NK-92 treated with Interleukin-12 subunit alpha and Interleukin-12 subunit beta, amount 100 ng/mL, for 24 hours (cell line): ENCODE results near the gene B3GALT6.

Source experiments
- DNase-seq: peaks from one replicate; lab custom pipeline; 2025; lab: John Stamatoyannopoulos, UW

B3GALT6 gene

DNA sequence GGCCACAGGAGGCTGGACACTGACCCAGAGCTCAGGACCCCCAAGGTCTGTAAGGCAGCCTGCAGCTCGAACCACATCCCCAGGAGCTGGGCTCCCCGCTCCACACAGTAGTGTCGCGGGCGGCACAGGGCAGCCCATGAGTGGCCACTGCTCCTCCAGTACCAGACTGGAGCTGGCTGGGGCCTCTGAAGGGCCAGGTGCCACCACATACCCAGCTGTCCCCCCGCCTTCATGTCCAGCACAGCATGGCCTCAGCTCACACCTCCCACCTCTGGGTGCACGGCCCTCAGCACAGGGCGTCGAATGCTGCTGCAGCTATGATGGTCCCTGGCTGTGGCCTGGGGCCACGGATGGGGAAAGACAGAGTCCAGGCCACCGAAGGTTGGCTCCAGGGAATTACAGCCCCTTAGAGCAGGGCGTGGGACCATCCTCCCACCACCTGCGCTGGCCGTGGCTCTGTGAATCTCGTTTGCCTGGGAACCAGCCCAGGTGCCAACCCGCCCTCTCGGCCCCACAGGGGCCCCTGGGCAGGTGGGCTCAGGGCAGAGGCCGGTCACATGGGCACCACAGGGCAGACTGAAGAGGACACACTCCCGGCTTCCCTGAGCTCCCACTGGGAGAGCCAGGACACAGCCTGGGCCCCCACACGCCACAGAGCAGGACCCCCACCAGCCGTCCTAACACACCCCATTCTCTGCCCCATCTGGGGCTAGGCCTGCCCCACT lies 16.0 kb upstream of the B3GALT6 start:
- DNase-seq, result no peak

DNA sequence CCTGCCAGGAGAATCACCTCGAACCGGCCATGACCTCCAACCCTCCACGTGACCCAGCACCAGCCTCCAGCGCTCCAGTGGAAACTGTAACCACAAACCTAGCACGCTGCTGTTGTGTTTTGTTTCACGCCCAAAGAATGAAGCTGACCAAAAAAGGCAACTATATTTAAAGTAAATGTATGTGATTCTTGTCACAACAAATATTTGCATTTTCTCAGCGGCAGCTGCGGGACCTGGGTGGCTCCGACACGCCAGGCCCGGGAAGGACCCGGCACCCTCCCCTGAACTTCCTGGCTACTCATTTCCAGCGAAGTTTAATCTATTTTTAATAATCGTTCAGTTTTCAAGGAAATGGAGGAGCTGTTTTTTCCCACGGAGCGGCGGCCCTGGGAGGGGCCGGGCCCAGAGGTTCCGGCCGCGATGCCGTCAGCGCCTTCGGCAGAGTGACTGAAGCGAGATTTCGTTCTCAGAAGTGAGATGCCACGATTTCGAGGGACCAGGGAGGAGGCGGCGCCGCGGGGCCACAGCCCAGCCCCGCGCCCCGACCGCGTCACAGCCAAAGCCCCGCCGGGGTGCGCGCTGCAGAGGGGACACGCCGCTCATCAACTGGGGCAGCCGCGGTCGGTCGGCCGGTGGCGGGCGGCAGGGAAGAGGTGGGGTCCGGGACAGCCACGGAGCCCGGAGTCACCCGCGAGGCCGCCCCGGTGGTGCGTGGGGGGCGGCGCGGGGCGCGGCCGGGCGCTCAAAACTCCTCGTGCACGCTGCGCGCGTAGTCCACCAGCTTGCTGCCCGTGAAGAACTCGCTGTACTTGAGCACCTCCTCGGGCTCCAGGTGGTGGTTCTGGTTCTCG lies 15.0 kb upstream of the B3GALT6 start:
- DNase-seq, result no peak

DNA sequence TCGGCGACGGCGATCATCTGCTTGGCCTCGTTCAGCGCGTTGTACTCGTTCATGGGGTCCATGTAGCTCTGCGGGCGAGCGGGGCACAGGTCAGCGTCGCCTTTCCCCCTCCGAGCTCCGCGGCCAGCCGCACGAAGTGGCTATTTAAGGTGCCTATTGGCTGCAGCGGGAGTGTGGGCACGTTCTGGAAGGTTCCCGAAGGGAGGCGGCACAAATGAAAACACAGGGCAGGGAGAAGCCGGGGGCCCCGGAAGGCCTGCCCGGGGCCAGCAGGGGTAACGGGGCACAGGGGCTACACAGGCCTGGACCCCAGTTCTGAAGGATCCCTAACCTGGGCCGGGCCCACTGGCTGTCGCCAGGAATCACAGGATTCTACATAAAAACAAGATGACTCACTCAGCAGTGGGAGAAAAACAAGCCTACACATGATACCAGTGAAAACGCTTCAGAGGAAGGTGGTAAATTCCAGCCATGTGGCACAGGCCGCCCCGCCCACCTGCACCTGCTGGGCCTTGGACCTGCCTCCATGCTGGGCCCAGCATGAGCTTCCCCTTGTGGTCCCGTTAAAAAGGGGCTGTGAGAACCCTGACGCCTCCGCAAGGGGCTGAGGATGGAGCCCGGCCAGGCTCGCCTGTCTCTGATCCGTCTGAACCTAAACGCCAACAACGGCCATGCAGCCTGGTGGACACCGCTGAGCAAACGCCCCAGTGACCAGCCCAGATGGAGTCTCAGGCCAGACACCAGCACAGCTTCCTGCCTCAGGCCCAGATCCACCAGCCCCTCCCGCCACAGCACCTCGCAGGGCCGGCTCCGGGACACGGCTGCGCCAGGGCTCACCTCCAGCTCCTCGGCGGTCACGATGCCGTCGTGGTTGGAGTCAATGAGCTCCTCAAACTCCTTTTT lies 14.2 kb upstream of the B3GALT6 start:
- DNase-seq, result no peak

DNA sequence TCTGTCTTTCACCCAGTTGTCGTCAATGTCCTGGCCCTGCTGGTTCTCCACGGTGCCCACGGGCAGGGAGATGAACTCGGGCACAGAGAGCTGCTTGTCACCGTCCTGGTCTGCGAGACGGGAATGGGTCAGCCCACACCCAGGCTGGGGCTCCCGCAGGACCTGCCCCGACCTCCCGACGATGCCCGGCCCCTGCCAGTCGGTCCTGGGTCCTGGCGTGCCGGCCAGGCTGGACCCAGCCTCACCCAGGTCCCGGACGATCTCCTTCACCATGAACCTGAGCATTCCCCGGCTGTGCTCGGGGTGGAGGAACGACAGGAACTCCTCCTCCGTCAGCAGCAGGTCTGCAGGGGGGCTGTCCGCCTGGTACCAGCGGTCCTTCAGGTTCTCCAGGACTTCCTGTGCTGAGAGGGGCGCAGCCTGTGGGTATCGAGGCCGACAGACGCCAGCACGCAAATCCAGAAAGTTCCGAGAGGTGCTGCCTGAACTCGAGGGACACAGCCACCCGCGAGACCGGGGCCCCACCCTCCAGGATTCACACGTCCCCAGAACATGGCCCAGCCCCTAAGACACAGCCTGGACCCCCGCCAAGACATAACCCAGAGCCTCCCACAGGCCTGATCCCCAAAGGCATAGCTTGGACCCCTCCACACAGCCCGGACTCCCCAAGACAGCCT lies 13.4 kb upstream of the B3GALT6 start:
- no peak for DNase-seq

DNA sequence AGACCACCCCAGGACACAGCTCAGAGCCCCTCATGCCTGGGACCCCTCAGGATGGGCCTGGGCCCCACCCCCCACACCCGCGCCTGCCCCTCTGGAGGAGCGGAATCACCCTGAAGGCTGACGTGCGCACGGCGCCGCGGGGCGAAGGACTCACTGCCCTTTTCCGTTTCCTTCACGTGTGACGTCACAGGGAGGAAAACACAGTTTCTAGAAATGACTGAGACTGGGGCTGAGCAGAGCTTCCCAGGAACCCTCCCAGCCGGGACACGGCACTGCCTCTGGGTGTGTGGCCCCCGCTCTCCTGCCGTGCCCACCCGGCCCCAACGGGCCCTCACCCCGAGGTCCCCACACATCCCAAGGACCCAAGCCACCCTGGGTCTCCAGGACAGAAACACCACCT lies 12.7 kb upstream of the B3GALT6 start:
- no peak for DNase-seq

DNA sequence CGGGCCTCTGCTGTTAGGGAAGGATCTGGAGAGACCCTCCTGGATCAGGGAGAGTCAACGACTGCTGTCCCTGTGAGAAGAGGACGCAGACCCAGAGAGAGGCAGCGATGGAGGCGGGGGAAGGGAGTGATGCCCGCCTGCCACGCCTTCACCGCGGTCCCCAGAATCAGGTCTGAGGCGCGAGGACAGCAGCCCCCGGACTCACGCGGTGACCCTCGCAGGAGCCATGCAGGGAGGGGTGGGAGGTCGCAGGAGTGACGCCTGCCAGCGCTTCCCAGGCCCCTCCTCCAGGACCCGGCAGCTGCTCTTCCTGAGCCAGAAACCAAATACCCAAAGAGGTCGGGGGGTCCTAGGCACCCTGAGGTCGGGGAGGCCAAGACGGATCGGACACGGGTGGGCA lies 11.8 kb upstream of the B3GALT6 start:
- no peak for DNase-seq

DNA sequence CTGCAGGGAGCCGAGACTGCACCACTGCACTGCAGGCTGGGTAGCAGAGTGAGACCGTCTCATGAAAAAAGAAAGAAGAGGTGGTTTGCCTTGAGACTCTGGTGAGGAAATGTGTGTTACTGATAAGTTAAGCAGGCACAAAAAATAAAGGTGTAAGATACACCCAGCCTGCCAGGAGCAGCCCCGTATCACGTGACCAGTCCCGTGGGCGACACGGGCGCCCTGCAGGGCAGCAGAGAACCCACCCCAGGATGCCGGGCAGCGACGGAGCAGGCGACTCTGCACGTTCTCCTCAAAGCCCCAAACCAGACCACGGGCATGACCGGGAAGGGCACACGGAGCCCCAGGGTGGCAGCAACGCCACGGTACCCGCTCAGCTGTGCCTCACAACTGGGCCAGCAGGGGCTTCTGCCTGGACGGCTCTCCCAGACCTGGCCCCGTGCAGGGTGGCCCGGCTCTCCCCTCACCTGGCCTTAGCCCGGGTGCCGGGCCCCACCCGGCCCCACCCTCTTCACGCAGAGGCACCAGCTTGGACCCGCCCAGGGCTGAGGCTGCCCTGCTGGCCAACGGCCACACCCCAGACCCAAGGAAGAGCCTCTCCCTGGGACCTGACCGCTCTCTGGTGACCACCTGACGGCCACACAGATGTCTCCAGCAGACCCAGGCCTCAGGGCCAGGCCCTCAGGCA lies 10.0 kb upstream of the B3GALT6 start:
- DNase-seq, result no peak

DNA sequence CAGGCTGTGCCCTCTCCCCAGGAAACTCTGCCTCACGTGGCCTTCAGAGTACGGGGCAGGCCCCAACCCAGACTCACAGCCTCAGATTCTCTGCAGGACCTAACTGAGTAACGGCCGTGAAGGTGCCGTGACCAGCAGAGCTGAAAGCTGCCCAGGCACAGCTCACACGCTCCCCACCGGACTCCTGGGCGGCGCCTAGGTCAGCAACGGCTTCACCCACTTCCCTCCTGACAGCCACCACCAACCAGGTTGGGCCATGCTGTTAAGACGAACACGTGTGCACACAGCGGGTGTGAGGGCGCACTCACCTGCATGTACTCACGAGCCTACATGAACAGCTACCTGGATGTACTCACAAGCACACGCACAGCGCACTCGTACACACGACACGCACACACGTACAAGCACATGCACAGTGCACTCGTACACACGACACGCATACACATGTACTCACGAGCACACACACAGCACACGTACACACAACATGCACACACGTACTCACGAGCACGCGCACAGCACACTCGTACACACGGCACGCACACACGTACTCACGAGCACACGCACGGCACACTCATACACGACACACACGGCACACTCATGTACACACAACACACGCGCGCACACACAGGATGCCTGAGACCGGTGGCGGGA lies 9.3 kb upstream of the B3GALT6 start:
- DNase-seq, result no peak

DNA sequence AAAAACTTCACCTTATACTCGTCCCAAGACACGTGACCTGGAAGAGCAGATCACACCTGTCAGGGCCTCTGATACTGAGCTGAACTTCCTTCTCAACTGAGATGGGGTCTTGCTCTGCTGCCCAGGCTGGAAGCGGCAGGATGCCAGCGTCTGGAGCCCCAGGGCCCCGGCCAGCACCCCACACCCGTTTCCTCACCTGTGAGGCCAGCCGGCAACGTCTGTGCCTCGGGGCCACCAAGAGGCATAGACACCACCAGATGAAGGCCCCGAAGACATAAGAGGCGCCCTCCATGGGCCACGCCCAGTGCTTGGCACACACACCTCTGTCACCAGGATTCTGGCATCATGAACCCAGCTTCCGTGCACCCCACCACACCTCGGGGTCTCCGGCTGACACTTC lies 8.7 kb upstream of the B3GALT6 start:
- DNase-seq, result no peak

DNA sequence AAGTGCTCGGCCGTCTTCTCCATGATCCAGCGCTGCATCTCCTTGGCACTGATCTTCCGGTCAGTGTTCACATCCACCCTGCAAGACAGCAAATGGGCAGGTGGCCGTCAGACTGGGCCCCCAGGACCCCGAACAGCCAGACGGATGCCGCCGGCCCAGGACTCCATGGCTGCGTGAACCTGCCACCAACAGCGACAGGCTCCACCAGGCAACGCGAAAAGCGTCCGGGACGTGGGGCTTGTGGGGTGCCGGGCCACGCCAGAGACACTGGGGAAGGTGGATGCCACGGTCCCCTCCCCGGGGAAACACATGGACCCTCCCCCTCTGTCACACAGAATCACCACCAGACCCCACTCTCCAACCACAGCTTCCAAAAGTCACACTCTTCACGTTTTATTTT lies 8.1 kb upstream of the B3GALT6 start:
- no peak for DNase-seq

DNA sequence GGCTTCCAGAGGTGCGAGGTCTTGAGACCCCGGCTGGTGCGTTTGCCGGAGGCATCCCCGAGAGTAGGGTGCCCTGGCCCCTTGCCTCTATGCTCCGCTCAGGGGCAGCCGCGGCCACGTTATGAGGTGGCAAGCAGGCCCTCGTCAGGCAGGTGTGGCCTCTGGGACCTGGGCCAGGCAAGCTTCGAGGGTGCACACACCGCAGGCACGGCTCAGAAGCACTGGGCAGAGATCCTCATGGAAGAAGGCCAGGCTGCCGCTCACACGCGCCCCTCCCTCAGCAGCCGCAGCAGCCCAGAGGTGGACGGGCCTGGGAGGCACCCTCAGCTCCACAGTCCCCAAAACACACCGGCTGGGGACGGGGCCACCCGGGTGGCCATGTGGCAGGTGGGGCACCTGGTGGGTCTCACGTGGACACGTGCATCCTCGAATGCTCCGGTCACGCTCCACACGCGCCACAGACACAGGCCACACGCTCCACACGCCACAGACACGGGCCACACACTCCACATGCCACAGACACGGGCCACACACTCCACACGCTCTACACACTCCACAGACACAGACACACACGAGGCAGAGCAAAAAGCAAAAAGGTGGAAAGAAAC lies 6.7 kb upstream of the B3GALT6 start:
- no peak for DNase-seq

DNA sequence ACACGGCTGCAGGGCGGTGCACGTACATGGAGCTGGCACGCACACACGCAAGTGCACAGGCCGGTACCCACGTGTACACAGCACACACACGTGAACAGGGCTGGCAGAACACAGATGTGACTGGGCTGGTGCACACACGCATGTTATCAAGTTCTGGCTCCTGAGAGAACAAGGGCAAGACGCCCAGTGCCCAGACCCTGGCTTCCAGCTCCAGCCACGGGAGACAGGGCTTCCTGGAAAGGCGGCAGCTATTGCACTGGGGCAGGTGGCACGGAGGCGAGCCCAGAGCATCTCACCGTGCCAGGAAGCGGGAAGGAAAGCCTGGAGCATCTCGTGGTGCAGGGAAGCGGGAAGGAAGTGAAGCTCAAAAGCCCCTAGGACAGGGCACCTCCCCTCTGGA lies 6.1 kb upstream of the B3GALT6 start:
- no peak for DNase-seq

DNA sequence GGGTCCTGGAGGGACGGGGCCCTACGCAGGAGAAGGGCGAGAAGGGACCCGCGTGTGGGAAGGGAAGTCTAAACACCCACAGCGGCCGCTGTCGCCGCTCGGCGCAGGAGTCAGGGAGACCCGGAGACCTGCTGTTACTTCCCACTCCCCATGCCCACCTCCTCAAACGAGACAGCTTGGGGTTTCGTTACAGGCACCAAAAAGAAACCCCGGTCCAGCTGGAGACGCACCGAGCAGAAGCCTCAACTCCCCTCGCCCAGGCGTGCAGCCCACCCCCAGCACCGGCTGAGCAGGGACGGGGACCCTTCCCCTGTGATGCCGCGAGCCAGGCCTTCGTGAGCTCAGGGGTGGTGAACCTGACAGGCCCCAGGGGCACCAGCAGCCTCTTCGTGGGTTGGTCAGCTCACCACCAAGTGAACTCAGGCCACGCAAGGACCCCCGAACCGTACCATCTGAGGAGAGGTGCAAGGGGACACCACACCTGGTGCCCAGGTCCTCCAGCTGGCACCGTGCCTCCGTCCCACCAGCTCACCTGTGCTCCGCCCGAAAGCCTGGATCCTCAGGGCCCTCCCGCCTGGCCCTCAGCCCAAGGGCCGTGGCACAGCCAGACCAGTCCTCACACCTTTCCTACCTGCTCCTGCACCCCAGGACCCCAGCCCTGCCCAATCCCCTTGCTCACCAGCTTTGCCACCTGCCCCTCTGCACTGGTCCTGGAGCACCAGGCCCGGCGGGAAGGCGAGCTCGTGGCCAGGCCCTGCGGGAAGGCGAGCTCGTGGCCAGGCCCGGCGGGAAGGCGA lies 5.3 kb upstream of the B3GALT6 start:
- DNase-seq, result no peak

DNA sequence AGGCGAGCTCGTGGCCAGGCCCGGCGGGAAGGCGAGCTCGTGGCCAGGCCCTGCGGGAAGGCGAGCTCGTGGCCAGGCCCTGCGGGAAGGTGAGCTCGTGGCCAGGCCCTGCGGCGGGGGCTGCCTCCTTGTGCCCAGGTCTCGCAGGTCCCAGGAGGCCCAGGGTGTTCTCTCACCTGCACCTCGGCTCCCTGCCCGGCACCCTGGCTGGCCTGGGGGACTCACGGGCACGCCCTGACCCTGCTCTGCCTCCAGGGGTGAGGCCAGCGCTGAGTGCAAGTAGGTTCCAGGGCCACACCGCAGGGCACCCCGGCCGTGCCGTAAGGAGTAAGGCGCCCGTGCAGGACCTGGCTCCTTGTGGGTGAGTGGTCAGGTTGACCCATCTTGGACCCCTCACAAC lies 4.7 kb upstream of the B3GALT6 start:
- no peak for DNase-seq

DNA sequence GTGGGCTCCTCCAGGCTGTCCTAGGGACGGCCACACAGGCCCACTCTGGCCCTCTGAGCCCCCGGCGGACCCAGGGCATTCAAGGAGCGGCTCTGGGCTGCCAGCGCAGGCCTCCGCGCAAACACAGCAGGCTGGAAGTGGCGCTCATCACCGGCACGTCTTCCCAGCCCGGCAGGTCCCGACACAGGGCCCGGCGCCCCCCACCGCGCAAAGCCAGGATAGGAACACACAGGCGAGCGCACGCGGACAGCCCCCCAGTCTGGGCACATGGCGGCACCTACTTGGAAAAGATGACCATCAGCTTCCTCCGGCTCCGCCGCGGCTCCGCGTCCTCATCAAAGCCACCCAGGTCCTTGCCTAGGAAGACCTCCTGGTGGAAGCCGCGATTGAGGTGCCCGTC lies 3.9 kb upstream of the B3GALT6 start:
- DNase-seq, result no peak

DNA sequence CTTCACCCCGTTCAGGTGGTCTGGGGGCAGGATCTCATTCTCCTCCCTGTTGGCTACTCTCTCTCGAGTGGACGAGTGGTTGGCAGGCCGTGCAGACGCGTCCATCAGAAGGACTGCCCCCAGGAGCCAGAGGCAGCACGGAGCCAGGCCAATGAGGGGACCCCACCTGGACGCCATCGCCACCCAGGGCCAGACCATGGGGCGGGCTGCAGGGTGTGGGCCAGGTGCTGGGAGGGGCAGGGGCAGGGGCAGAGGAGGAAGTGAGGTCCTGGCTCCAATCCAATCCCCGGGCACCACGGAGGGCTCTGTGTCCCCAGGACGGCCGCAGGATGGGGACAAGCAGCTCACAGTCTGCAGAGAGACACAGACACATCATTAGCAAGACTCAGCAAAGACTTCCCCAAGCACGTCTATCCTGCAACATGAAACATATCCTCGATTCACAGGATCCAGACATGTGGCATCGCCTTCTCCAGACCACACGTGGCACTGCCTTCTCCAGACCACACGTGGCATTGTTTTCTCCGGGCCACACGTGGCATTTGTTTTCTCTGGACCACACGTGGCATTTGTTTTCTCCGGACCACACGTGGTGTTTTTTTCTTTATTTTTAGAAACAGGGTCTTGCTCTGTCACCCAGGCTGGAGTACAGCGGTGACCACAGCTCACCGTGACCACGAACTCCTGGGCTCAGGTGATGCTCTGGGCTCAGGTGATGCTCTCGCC lies 3.3 kb upstream of the B3GALT6 start:
- no peak for DNase-seq

DNA sequence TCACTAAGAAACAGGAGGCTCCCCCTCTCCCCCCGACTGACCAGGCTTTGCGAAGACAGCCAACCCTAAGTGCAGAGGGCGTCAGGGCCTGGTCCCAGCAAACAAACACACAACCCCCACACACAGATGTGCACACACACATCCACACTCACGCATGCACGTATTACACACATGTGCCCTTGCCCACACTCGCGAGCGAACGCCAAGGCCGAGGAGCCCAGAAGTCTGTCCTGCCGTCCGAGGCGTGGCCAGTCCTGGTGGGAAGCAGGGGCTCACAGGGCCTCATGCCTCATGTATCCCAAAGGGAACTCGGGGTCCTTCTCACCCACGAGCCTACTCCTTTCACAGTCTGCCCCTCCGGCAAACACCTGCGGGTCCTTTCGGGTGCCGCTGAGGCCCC lies 2.3 kb upstream of the B3GALT6 start:
- no peak for DNase-seq

DNA sequence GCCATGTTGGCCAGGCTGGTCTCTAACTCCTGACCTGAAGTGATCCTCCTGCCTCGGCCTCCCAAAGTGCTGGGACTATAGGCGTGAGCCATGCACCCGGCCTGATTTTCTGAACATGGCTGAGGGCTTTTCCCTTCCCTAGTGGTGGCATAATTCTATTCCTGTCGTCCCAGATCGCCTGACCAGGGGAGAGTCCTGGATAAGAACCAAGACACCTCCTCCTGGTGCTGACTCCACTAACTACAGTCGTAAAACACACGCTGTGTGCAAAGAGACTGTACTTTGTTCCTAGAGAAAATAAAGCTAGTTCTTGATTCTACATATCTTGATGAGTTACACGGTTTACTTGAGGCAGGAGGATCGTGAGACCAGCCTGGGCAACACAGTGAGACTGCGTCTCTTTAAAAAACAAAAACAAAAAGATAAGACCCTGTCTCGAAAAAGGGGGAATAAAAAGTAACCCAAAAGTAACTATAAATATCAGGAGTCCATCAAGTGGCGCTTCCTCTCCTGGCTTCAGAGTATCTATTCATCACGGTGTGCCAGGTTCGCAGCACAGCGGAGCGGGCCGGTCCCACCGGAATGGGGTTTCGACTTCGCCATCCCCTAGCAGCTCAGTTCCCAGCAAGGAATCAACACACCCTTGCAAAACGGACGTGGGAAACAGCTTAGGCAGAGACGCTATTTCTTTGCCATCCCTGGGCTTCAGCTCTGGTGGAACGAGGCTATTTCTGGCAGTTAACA lies 1.2 kb upstream of the B3GALT6 start:
- DNase-seq, result no peak
